ENCODE data around the gene RHOB.
"Not testable (repeated sequence)": the region's sequence is repeated elsewhere in the genome, so short reads cannot be mapped to it uniquely, and the experiment has no call there.

Gene RHOB

DNA sequence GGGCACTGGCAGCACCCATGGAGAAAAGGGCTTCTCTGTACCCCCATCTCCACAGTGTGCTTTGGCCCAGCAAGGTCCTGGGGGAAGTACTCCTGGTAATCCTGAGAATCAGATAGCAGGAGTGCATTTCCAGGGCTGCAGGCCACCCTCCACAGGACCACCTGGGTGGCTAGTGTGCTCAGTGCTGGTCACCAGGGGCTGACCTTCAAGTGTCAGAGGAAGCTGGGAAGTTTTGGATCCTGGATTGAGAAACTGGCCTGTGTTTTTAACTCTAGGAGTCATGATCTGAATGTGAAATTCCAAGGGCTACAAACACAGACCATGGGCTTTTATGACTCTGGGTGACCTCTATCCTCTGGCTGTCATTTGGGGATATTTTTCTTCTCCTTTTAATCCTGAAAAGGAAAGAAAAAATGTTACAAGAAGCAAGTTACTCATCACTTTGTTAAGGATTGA, 9.3 kb downstream of the RHOB start:
- no peak for DNase-seq

DNA sequence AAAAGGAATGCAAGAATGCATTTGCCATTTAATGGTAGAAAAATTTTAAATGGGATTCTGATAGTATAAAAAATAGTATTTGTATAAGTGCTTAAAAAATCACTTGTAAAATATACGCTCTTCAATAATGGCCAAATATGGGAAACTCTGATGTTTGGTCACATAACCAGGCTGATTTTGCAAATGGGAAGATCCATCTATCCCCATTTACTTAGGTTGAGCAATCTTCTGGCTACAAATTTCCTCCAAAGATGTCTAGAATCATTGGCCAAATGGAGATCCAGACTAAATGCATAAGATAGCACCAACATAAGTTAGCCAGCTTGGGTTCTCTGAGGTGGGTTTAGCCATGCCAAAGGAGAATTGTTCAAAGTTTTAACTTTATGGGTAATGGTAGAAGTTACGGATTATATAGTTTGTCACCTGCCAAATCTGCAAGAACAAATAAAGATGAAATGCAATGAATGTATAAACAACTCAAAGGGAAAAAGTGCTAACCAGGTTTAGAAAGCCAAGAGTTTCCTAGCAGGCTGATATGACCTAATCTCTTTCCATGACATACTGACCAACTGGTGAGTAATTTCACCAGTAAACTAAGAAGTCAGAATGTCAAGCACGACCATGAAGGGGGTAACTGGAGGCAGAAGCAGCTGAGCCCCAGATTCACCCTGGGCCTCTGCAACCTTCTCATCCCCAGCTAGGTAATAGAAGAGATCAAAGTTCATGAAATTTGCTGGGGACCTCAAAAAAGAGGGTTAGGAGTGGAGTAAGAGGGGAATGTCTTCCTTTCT, 10.0 kb downstream of the RHOB start:
- DNase-seq: no peak

DNA sequence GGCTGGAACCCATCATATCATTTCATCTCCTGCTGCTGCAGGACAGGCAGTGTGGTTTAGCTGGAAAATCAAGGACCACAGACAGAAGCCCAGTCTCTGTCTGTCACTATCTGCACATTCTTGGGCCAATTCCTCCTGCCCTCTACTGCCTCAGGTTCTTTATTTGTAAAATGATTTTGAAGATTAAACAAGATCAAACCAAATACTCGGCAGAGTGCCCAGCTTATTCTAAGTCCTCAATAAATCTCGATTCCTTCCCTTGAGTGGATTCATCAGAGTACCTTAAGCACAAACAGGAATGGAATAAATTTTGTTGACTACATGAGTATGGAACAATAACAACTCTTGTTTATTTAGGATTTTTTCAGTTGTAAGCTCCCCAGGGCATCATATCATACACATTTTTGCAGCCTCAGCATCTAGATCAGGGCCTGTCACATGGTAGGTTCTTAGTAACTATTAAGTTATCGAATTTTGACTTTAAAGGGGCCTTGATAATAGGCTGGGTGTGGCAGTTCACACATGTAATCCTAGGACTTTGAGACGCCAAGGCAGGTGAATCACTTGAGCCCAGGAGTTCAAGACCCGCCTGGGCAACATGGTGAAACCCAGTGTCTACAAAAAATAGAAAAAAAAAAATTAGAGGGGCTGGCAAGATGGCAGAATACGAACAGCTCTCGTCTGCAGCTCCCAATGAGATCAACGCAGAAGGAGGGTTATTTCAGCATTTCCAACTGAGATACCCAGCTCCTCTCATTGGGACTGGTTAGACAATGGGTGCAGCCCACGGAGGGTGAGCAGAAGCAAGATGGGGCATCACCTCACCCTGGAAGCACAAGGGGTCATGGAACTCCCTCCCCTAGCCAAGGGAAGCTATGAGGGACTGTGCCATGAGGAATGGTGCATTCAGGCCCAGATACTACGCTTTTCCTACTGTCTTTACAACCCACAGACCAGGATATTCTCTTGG, 11.1 kb downstream of the RHOB start:
- no peak for DNase-seq

DNA sequence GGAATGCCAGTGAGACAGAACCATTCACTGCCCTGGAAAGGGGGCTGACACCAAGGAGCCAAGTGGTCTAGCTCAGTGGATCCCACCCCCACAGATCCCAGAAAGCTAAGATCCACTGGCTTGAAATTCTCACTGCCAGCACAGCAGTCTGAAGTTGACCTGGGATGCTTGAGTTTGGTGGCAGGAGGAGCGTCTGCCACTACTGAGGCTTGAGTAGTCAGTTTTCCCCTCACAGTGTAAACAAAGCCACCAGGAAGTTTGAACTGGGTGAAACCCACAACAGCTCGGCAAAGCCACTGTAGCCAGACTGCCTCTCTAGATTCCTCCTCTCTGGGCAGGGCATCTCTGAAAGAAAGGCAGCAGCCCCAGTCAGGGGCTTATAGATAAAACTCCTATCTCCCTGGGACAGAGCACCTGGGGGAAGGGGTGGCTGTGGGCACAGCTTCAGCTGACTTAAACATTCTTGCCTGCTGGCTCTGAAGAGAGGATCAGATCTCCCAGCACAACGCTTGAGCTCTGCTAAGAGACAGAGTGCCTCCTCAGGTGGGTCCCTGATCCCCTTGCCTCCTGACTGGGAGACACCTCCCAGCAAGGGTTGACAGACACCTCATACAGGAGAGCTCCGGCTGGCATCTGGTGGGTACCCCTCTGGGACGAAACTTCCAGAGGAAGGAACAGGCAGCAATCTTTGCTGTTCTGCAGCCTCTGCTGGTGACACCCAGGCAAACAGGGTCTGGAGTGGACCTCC, 12.0 kb downstream of the RHOB start:
- DNase-seq: not testable (repeated sequence)

DNA sequence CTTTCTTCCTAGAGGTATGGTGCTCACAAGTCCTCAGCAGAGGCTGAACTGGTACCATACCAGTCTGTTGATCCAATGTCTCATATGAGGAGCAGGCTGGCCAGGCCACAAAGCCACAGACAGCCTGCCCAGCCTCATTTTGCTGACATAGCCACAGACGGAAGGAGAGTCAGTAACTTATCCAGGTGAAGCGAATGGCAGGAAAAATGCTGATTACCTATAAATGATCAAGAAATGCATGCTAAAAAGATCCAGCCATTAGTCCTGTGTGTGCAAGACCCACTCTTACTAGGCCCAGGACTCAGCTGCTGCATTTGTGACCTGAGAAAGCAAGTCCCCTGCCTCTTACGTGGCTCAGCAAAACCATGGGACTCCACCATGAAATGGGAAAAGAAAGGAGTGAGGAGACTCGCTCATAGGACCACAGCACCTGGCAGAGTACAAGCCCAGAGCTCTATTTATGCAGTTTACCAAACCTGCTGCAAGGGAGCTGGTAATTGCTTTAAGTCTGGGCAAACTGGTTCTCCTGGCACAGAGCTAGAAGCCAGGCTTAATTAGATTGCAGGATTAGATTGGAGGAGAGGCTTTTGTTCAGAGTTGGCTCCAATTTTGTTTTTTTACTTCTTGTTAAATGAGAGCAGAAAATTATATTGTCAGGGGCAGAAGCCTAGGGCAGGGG, 19.0 kb downstream of the RHOB start:
- no peak for DNase-seq

DNA sequence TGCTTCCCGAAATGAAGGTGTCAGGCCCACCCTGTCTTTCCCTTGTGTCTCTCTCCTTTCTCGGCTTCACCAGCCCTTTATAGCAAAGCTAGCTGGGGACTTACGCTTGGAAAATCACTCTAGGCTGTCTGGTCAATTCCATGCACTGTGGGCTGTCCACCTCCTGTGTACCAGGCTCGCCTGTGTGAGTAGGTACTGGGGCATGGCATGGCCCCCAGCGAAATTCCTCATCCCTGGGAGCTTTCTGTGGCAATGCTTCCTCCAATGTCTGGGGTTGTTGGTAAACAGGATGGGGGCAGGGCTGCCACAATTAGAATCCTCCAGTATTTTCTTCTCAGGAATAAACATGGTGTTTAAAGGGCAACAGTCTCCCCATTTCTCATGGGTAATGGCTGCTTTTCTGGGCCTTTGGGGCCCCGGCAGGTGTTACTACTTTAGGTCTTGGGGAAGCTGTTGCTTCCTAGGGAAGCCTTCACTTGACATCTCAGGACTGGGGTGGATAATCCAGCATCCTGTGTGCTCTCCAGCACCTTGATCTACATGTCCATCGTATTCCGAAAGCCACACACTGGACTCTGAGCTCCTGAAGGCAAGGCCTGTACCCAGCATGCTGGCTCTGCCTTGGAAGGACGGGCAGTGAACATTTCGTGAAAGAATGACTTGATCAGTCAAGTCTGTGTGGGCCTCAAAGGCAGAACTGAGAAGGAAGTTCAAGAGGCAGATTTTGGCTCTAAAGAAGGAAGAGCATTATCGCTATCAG, 21.1 kb downstream of the RHOB start:
- DNase-seq: no peak

DNA sequence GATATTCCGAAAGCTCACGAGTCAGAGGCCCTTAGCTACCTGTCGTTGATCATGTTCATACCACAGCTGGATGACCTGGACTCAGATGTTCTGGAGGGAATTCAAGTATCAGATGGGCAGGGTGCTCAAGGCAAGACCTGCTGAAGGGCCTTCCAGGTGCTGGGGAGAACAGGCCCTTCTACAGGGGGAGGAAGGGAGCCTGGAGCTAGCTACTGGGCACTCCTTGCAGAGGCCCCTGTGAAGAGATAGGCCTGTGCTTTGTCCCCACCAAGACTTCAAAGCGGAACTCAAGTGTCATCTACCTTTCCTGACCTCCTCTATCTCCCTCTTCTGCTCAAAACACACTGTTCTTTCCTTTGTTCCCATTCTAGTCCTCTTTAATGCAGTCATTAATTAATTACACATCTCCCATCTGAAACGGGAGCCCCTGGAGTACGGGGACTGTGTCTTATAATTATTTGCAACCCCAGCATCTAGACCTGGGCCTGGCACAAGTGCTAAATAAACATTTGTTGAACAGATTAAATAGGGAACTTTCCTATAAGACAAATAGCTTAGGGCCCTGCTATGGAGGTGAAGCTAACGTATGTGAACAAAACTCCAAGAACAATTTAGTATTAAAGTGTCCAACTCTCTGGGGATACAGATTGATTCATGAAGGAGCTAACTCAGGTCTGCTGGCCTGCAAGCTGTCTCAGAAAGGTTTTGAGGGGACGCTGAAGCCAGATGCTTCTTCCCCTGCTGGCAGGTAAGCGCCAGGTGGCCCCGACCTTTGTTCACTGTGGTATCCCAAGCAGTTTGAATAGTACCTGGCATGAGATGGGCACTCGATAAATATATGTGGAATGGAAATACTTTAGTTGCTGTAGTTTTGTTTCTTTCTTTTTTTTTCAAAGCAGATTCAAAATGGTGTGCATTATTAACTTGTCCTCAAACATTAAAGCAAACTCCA, 22.0 kb downstream of the RHOB start:
- DNase-seq: no peak

DNA sequence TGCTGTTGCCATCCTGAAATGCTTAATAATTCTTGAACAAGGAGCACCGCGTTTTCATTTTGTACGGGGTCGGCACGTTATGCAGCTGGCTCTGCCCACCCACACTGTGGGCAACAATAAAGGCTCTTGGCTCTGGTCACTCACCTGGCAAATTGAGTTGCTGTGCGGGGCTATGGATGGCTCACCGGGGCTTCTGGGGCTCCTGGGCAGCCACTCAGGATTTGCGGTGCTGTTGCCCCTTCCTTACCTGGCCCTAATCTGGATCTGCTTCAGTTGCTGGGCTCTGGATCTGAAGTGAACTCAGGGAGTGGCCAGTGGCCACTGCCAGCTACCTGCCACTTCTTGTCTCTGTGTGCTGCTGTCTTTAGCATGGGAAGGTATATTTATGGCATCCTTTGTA, 22.7 kb downstream of the RHOB start:
- DNase-seq: no peak

DNA sequence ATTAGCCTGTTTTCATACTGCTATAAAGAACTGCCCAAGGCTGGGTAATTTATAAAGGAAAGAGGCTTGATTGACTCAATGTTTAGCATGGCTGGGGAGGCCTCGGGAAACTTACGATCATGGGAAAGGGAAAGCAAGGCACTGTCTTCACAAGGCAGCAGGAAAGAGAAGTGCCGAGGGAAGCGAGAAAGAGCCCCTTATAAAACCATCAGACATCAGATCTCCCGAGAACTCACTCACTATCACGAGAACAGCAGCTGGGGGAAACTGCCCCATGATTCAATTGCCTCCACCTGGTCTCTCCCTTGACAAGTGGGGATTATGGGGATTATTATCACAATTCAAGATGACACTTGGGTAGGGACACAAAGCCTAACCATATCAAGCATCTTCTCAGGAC, 23.3 kb downstream of the RHOB start:
- DNase-seq: no peak

DNA sequence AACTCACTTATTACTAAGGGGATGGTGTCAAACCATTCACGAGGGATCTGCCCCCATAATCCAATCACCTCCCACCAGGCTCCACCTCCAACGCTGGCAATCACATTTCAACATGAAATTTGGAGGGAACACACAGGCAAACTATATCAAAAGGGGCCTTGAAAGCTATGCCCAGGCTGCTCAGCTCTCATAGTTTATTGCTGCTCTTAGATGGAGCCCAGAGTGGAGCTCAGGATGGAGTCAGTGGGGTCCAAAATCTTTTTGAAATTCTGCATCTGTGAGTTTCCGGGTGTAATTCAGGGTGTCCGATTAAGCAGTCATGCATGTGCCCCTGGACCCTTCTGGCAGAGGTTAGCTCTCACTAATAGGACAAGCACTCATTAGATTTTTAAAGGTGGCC, 24.3 kb downstream of the RHOB start:
- no peak for DNase-seq

DNA sequence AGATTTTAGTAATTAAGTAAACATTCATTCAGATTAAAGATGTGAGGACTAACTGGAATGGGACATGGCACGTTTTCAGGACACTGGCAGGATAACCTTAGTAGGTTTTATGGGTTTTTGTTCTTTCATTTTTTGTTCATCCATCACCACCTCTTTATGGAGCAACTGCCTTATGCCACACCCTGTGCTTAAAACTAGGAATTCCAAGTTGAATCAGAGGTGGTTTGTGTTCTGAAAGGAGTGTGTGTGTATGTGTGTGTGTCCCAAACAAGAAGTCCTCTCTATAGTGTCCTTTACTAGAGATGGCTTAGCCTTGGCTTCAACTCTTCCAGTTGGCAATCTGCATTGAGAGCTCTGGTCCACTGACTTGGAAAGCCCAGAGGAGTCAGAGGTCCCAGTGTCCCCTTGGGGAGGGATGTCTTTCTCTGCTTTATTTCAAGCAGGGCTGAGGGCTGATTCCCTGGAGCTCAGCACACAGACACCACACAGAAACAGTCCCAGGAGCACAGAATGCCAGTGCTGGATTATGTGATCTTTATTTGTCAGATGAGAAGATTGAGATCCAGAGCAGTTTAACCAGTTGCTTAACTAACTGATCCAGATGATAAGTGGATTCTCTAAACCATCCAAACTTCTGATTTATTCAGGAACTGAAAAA, 25.2 kb downstream of the RHOB start:
- DNase-seq: no peak

DNA sequence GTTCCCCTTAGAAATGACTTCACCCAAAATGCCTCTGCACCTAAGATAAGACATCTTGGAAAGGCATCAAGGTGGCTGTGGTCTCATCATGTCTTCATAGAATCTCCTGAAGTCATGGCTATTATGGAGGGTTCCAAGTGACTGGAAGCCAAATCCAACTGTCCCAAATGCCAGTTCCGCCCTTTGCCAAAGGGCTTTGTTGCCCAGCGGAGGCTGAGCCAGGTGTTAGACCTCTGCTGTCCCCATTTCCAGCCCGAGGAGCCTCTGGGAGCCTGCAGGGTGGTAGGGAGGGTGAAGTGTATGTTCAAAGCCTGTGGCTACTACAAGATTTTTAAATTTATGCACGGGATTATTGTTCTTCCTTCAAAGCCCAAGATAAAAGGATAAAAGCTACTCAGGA, 25.7 kb downstream of the RHOB start:
- DNase-seq: no peak

DNA sequence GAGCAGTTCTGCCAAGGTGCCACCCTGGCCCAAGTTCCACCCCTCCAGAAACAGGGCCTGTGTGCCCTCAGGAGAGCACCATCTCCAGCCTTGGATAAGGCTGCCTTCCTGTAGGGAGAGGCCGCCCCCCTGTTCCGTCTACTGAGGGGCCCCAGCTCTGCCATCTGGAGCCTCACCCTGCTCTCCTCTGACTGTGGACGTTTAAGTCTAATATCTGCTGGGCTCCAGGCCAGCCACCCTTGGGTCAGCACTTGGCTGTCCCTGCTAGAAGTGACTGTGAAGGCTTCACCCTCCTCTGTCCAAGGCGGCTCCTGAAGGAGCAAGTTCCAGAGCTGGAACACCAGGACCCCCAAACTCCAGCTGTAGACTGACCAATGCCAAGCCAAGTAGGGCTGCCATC, 26.3 kb downstream of the RHOB start:
- DNase-seq: no peak

DNA sequence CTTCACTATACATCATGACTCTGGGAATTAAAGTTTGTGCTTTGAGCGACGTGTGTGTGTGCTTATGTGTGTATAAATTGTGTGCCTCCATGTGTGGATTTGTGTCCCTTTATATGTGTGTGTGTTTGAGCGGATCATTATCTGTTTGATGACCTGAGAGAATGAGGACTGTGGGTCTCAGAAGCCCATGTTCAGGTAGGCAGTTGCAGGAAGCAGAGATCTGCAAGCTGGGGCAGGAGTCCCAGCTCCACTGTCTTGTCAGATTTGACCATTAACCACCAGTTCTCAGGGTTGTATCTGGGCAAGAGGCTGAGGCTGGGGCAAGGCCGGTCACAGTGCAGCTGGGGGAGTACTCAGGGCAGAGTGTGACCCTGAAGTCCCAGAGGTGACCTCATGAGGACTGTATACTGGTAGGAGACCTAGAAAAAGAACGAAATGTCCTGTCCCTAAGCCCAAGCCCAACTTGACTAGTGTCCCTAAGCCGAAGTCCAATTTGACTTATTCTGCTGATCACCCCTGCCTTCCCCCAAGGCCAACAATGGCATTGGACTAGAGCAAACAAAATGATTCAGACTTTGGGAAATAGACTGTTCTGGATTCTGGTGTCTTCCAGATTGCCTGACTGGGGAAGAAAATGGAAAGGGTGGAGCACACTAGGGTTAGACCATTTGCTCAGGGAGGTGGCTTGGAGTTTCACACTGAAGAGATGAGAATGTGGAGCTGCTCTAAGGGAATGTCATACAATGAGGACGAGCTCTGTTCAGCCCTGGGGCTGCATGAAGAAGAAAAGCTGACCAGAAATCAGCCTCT, 28.1 kb downstream of the RHOB start:
- no peak for DNase-seq

DNA sequence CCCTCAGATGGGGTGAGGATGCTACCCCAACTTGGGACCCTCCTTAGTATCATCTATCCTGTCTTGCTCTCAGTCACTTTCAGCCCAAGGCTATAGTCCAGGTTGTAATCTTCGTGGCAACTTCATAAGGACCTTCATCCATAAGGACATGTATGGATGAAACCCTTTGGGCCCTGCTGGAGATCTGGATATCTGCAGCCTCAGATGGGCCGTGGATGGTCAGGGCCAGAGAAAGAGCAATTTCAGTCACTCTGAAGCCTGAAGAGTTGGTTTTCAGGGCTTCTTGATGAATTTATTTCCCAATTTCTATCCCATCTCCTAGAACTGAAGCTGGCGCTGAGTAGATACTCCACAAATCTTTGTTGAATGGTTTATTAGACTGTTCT, 28.7 kb downstream of the RHOB start:
- DNase-seq: no peak

DNA sequence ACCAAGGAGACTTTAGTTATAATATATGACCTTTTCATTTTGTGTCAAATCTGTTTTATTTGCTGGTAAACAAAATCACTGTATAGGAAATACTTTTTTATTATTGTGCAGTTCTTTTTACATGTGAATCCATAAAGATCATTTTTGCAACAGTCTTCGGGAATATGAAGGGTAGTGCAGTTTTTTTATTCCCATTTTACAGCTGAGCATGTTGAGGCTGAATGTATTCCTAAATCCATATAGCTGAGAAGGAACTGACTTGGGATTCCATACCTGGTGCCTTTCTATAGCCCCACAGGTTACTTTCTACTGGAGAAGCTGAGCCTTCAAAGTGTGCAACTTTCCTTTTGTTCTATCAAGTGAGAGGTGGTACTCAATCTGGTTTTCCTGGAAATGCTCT, 29.6 kb downstream of the RHOB start:
- no peak for DNase-seq

DNA sequence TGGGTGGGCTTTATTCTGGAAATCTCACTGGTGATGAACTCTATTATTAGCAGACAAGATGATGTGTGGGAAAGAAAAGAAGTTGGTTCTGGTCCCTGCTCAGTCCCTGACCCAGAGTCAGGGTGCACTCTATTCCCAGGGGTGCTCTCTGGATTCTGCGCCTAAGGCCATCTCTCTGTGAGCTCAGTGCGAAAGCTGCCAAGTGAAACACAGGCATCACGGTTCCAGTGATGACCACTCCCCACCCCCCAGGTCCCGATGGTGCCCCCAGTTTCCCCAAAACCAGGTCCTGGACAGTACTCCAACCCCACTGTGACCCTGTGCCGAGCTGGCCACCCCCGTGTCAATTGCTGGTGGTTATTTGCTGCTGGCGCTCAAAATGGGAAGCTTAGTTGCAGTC, 30.1 kb downstream of the RHOB start:
- no peak for DNase-seq

DNA sequence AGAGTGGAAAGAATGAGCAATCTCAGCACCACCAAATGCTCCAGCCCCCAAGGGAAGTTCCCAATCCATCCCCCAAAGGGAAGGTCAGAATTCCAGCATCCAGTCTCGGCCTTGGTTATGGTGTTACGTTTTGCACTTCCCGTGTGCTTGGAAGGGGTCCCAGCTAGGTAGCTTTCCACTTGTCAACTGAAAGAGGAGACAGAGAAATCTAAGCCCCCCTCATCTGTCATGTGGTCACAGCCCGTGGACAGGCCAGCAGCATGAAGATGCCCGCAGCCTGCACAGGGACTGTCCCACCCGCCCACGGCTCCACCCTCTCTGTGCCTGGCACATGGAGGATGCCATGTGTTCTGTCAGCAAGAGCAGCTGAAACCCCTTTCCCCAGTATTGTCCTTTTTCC, 32.1 kb downstream of the RHOB start:
- DNase-seq: no peak

DNA sequence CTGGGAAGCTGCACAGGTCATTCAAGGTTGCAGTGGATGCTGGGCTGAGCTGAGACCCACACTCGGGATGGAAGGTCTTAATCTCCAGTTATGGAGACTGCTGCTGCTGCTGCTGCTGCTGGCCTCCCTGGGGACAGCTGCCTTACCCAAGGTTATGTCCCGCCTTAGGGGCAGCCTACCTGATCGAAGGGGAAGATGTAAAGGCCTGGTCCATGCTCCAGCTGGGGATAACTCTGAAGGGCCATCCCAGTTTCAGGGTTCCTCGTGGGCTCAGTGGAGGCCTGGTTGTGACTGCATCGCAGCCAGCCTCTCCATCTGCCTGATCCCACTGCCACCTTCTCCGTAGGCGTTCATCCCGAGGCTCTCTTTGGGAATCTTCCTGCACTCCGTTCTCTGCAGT, 33.0 kb downstream of the RHOB start:
- no peak for DNase-seq

Measured in activated naive CD4-positive, alpha-beta T cell treated with anti-CD3 and anti-CD28 coated beads, Interleukin-2, amount 50 U/mL, for 16 hours (primary cell).